Choroid plexus epithelial cell (primary cell): ENCODE data around the gene ZDBF2.

Experiments
- DNase-seq: peaks from one replicate; pipeline ENCODE4 v3.0.0-alpha.2; 2010; ENCODE audit warnings: low read depth
- H3K4me3 ChIP-seq: 2 replicates; pipeline ENCODE4 v1.5.1; 2011; ENCODE audit warnings: low read depth, mild to moderate bottlenecking, control low read depth, low read length, moderate library complexity
- TF ChIP-seq, protein P1 (sequence below): conservative IDR thresholded peaks from 2 replicates; pipeline ENCODE4 v1.5.1; 2011; ENCODE audit warnings: low read depth, mild to moderate bottlenecking, control low read depth, inconsistent platforms, low read length, moderate library complexity

The ZDBF2 gene

DNA sequence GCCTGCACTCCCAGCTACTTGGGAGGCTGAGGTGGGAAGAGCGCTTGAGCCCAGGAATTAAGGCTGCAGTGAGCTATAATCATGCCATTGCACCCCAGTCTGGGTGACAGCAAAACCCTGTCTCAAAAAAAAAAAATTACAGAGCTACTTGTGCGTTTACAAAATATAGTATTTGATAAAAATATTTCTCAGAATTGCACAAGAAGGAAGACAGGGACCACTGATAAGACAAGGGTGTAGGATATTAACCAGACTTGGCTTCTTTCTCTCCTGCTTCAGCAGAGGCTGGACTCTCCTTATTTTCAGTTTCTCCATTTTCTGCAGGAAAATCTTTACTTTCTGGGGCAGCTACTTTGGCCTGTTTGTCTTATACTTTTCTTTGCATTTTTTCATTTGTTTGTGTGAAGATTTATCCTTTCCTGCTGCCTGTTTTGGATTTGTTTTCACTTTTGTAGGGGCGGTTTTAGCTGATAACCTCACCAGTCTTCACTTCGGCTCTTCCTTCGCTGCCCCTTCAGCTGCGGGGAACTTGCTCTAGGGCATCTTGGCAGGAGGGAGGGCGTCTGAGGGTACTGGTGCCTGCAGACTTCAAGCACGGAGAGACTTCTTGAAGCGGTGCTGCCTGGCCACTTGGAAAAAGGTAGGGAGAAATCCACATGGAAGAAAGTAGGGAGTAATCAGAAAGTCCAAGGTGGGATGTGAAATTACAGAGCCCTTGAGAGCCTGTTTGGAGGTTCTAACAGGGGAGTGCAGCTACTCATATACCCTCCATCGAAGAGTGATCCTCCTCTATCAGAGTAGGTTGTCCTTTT is 14.9 kb upstream of the ZDBF2 start:
- H3K4me3 ChIP-seq, result peak overlapping the region; percentile 30
- TF ChIP-seq, protein P1, sequence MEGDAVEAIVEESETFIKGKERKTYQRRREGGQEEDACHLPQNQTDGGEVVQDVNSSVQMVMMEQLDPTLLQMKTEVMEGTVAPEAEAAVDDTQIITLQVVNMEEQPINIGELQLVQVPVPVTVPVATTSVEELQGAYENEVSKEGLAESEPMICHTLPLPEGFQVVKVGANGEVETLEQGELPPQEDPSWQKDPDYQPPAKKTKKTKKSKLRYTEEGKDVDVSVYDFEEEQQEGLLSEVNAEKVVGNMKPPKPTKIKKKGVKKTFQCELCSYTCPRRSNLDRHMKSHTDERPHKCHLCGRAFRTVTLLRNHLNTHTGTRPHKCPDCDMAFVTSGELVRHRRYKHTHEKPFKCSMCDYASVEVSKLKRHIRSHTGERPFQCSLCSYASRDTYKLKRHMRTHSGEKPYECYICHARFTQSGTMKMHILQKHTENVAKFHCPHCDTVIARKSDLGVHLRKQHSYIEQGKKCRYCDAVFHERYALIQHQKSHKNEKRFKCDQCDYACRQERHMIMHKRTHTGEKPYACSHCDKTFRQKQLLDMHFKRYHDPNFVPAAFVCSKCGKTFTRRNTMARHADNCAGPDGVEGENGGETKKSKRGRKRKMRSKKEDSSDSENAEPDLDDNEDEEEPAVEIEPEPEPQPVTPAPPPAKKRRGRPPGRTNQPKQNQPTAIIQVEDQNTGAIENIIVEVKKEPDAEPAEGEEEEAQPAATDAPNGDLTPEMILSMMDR, result no peak
- no peak for DNase-seq

DNA sequence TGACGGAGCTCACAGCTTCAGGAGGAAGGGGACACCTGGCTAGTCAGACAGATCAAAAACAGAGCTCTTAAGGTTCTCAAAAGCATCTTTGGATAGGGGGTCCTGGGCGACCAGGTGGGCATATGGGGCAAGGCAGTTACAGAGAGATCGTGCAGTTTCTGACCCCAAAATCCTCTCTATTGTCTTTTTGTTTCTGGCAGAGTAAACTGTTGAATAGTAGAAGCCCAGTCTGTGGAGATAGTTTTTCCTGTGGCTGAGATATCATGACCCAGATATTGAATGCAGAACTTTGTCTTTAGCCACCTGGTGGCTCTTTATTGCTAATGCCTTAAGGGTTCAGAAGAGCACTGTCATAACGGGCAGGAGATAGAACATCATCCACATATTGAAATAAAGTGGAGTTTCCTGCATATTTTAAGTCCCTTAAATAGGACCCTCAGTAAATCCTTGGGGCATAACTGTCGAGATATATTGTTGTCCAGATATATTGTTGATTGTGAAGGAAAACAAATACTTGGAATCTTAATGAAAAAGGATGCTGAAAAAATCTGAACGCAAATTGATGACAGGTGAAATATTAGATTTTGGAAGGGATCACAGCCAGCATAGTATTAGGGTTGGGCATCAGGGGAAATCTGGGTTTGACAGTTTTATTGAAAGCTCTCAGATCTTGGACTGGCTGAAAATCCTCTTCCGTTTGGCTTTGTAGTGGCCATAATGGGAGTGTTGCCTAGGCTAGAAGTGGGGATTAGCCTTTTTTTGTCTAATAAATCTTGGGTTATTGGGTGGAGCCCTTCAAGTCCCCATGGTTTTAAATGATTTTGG is 14.1 kb upstream of the ZDBF2 start:
- TF ChIP-seq, protein P1, result peak; percentile 64
- DNase-seq, result peak; percentile 71
- no peak overlapping the region for H3K4me3 ChIP-seq

DNA sequence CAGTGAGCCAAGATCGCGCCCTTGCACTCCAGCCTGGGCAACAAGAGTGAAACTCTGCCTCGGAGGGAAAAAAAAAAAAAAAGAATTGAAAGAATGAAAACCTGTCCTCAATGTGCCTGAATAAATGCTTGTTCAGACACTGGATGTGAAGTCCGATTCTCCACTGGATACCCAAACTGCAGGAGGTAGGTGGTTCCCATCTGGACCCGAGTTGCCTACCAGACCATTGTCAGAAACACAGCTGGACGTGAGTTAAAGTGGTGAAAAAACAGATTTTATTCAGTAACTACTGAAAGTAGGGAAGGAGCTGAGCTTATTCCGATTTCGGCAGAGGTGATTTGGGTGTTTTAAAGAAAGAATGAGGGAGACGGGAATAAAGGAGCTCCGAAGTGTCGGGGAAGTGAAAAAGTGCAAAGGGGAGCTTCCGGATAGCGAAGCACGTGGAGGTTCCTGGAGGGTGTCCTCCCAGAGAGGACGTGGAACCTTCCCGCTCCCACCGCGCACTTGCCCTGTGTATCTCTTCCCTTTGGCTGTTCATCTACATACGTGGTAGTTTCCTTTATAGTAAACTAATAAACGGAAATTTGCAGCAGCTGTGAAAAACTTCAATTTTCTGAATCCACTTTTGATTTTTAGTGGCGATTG is 10.4 kb upstream of the ZDBF2 start:
- TF ChIP-seq, protein P1, result no peak
- DNase-seq, result no peak
- no peak overlapping the region for H3K4me3 ChIP-seq

DNA sequence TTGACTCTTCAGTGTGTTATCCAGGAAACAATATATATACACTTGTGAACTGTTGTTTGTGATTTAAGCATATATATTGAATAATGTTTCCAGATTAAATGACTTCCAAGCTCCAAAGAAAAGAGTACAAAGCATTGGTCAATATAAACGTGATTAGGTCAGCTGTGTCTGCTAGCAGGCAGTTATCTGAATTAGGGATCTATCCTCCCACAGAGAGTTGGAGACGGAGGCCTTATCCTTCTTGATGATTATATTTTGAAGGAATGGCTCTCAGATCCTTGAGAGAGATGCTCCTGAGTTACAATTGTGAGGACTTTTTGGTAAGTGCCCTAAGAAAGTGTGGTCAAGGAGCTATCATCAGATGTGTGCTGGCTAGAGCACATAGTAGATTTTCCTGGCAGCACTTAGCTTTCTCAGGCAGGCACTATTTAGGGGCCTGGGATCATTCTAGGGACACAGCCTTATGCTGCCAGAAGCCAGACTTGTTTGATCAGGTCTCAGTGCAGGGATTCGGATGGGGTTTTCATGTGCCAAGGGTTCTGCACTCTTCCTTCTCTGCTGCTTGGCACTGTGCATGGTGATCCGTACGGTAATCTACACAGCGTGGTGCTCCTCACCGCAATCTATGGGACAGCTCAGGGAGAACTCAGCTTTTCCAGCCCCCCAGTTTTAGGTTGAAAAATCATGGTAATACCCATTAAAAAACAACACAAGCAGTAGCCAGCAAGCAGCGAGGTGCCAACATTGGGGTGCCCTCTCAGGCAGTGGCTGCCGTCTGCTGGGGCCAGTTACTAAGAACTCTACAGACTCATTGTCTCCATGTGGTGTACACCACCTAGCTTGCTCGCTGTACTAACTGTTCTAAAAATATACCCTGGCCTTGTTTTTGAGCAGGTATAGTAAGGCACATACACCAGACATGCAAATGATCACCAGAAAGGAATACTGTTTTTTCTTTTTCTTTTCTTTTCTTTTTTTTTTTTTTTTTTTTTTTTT is 8.0 kb upstream of the ZDBF2 start:
- DNase-seq, result no peak
- H3K4me3 ChIP-seq, result no peak overlapping the region
- TF ChIP-seq, protein P1, result no peak

DNA sequence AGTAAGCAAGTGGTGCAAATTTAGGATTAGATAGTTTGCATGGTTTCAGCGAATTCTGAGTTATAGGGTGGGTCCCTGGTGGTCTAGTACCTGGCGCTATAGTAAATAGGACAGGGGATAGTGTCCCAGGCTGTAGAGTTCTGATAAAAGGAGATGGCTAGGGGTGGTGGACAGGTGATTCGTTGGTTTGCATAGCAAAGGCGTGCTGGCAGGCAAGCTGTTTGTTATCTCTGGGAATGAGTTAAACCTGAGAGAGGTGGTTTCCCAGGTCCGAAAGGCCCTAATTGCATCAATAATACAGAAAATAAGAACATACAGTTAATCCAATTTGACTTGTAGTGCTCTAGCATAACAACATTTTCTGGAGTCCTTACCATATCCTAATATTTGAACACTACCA is 6.9 kb upstream of the ZDBF2 start:
- H3K4me3 ChIP-seq, result no peak overlapping the region
- DNase-seq, result no peak
- TF ChIP-seq, protein P1, result no peak

DNA sequence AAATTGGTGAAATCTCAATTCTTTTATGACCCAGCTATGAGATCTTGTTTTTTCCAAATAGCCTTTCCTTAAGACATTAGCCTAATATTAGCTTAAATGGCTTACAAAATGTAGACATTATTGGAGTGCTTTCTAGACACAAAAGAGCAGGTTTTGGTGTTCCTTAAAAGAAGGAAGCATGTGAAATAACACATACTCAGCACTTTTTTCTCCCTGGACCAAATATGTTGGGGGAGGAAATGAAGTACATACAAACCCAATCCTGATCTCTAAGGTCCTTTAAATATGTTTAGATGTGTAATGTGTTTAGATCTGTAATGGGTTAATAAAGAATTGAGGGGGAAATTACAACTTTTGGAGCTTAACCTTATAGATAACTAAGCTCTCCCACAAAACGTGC is 3.4 kb upstream of the ZDBF2 start:
- H3K4me3 ChIP-seq, result no peak overlapping the region
- no peak for DNase-seq
- TF ChIP-seq, protein P1, result no peak
